MM.1S (cell line): Measurements from ENCODE around the gene TEX10.

ENCODE experiments used
- DNase-seq: peaks from one replicate; pipeline ENCODE4 v3.0.0-alpha.2; 2015
- H2AFZ ChIP-seq: fragments of 300-600 bp; sonication (generic); 2 replicates; pipeline ENCODE4 v1.6.0; 2016; ENCODE audit warnings: antibody characterized with exemption, low read length
- H3F3A ChIP-seq: fragments of 300-600 bp; sonication (generic); 2 replicates; pipeline ENCODE4 v1.6.1; 2016; ENCODE audit warnings: mild to moderate bottlenecking, antibody characterized with exemption, low read length, moderate library complexity, mixed read lengths; ENCODE audit not compliant: insufficient read depth
- H3K27ac ChIP-seq: fragments of 300-600 bp; sonication (generic); 2 replicates; pipeline ENCODE4 v1.5.1; 2016; ENCODE audit warnings: mild to moderate bottlenecking, low read length
- H3K27me3 ChIP-seq: fragments of 300-600 bp; sonication (generic); replicated peaks from 2 replicates; pipeline ENCODE4 v1.6.0; 2016; ENCODE audit warnings: low read length; ENCODE audit not compliant: insufficient read depth
- H3K36me3 ChIP-seq: fragments of 300-600 bp; sonication (generic); replicated peaks from 2 replicates; pipeline ENCODE4 v1.6.1; 2016; ENCODE audit warnings: mild to moderate bottlenecking, low read length, mixed read lengths; ENCODE audit not compliant: insufficient read depth
- H3K4me1 ChIP-seq: fragments of 300-600 bp; sonication (generic); 2 replicates; pipeline ENCODE4 v1.6.1; 2016; ENCODE audit warnings: low read length, mixed read lengths
- H3K4me2 ChIP-seq: fragments of 300-600 bp; sonication (generic); 2 replicates; pipeline ENCODE4 v1.6.0; 2016; ENCODE audit warnings: low read depth, low read length
- H3K4me3 ChIP-seq: fragments of 300-600 bp; sonication (generic); 2 replicates; pipeline ENCODE4 v1.5.1; 2016; ENCODE audit warnings: low read length, mixed read lengths
- H3K79me2 ChIP-seq: fragments of 300-600 bp; sonication (generic); 2 replicates; pipeline ENCODE4 v1.6.1; 2016; ENCODE audit warnings: mixed run types, low read length, mixed read lengths
- H3K9ac ChIP-seq: fragments of 300-600 bp; sonication (generic); 2 replicates; pipeline ENCODE4 v1.6.1; 2016; ENCODE audit warnings: low read length, mixed read lengths
- H3K9me2 ChIP-seq: fragments of 300-600 bp; sonication (generic); replicated peaks from 2 replicates; pipeline ENCODE4 v1.6.1; 2016; ENCODE audit warnings: mild to moderate bottlenecking, low read length, mixed read lengths; ENCODE audit not compliant: insufficient read depth
- H3K9me3 ChIP-seq: fragments of 300-600 bp; sonication (generic); replicated peaks from 2 replicates; pipeline ENCODE4 v1.6.1; 2016; ENCODE audit warnings: mild to moderate bottlenecking, low read length, mixed read lengths; ENCODE audit not compliant: insufficient read depth
- H4K20me1 ChIP-seq: fragments of 300-600 bp; sonication (generic); 2 replicates; pipeline ENCODE4 v1.6.1; 2016; ENCODE audit warnings: mild to moderate bottlenecking, low read length, moderate library complexity, mixed read lengths; ENCODE audit not compliant: insufficient read depth
- EZH2 ChIP-seq: fragments of 300-600 bp; sonication (generic); optimal IDR thresholded peaks from 2 replicates; pipeline ENCODE3; 2017; ENCODE audit warnings: low read depth, mild to moderate bottlenecking, antibody characterized with exemption, low read length, mixed read lengths
- EZH2phosphoT487 ChIP-seq: fragments of 300-600 bp; sonication (generic); IDR thresholded peaks from 2 replicates; pipeline ENCODE4 v1.6.1; 2018; ENCODE audit warnings: antibody characterized with exemption, low read length
- TF ChIP-seq, protein P1 (sequence below): fragments of 300-600 bp; sonication (generic); IDR thresholded peaks from 2 replicates; pipeline ENCODE4 v1.5.1; 2016; ENCODE audit warnings: antibody characterized with exemption, low read length, mixed read lengths

TEX10 gene

DNA sequence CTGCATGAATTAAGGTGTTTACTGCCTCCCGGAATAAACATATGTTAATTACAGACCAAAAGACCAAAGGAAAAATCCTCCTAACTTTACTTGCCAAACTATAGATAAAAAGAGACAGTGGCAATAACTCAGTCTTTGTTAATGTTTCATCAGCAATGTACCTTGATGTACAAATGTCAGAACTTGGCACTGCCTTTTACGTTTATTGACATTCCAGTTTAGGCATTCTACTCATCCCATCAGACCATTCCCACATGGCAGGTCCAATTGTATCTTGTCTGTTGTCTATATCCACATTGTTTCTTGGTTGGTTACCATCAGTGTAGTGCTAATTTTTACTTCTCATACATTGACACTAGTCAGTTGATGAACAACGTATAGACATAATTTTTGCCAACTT, 85.5 kb downstream of the TEX10 start:
- no peak for DNase-seq

More for the DNA sequence above, 85.5 kb downstream of the TEX10 start:
- no peaks in the 10 kb centered on the region for H3K9me2 ChIP-seq
- H3K79me2 ChIP-seq, result no peaks in the 10 kb centered on the region
- H3K27ac ChIP-seq, result no peak overlapping the region
- H3K36me3 ChIP-seq, result no peaks in the 10 kb centered on the region
- no peak overlapping the region for H3K9ac ChIP-seq
- no peaks in the 10 kb centered on the region for H3K4me1 ChIP-seq
- no peaks in the 10 kb centered on the region for H3K27me3 ChIP-seq
- TF ChIP-seq EZH2phosphoT487 (no peak), EZH2 (no peak)
- TF ChIP-seq, protein P1, sequence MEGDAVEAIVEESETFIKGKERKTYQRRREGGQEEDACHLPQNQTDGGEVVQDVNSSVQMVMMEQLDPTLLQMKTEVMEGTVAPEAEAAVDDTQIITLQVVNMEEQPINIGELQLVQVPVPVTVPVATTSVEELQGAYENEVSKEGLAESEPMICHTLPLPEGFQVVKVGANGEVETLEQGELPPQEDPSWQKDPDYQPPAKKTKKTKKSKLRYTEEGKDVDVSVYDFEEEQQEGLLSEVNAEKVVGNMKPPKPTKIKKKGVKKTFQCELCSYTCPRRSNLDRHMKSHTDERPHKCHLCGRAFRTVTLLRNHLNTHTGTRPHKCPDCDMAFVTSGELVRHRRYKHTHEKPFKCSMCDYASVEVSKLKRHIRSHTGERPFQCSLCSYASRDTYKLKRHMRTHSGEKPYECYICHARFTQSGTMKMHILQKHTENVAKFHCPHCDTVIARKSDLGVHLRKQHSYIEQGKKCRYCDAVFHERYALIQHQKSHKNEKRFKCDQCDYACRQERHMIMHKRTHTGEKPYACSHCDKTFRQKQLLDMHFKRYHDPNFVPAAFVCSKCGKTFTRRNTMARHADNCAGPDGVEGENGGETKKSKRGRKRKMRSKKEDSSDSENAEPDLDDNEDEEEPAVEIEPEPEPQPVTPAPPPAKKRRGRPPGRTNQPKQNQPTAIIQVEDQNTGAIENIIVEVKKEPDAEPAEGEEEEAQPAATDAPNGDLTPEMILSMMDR, result no peak
- no peak overlapping the region for H3K4me2 ChIP-seq
- H4K20me1 ChIP-seq, result no peaks in the 10 kb centered on the region
- no peak overlapping the region for H3K4me3 ChIP-seq
- H3F3A ChIP-seq, result no peaks in the 10 kb centered on the region
- H2AFZ ChIP-seq, result no peak overlapping the region
- no peaks in the 10 kb centered on the region for H3K9me3 ChIP-seq
